ENCODE measurements around the gene HECA. TPM values are rescaled to one million over a fixed set of nuclear protein-coding genes. Genes with fewer than 3 reads are reported as not detected.
"Not testable (repeated sequence)": the region's sequence is repeated elsewhere in the genome, so short reads cannot be mapped to it uniquely, and the experiment has no call there.

Gene HECA
- total and polyA plus RNA-seq, 10 of the 15 experiments (the other 5 are each of a cell fraction or from before 2014, with no cell fraction given) = 0.52 to 7.2 (median 2.7) TPM

- no peak for TF ChIP-seq EP300 (IDR thresholded peaks at IDR 0.05; ENCODE audit: borderline replicate concordance in 1 of 2, control insufficient read depth in 1 of 2, low read depth in 2 of 2, low read length in 2 of 2)
- TF ChIP-seq NR2F1 (conservative IDR thresholded peaks at IDR 0.05) = no peak
Measured at GRCh38 chr6:139156551-139156950, 21.7 kb downstream of the HECA start (continued).

- ATAC-seq; POLR2A ChIA-PET; H3K4me2 ChIP-seq (ENCODE audit: control insufficient read depth, insufficient read depth); BruUV-seq (replicated peaks); H3K27me3 ChIP-seq (replicated peaks in 1 of 2; ENCODE audit: control insufficient read depth in 2 of 2, insufficient read depth in 2 of 2, low read length in 1 of 2); H3K9ac ChIP-seq (ENCODE audit: control insufficient read depth, insufficient read depth, low read length); CTCF ChIA-PET; in situ Hi-C loops (cut with MboI); H3K79me2 ChIP-seq (ENCODE audit: control insufficient read depth, insufficient read depth, low read length); H2AFZ ChIP-seq (ENCODE audit: control insufficient read depth, low read depth, low read length); H3K9me3 ChIP-seq (replicated peaks; ENCODE audit: control insufficient read depth, insufficient read depth, low read length); H3K36me3 ChIP-seq (ENCODE audit: control insufficient read depth in 2 of 2, insufficient read depth in 2 of 2, low read length in 1 of 2); H3K4me3 ChIP-seq; intact Hi-C loops (cut with micrococcal nuclease; ENCODE audit: unreplicated experiment); H3K27ac ChIP-seq (ENCODE audit: control insufficient read depth, insufficient read depth); SMC1A ChIA-PET (ENCODE audit: uncharacterized antibody, unreplicated experiment); RAD21 ChIA-PET (ENCODE audit: unreplicated experiment); FAIRE-seq; DNase-seq (ENCODE audit: low read depth, low spot score); H4K20me1 ChIP-seq (ENCODE audit: control insufficient read depth, insufficient read depth): not testable (repeated sequence)
- peaks cover 11% of the 10 kb centered on the region for H3K4me1 ChIP-seq (ENCODE audit: control insufficient read depth, insufficient read depth, low read length)
- WGBS (ENCODE audit: insufficient coverage, insufficient replicate concordance, low lambda C conversion rate, missing lambda C conversion rate) = 78% methylated on average over 5 of the region's 5 CpGs
Measured at GRCh38 chr6:139157086-139157485, 22.2 kb downstream of the HECA start.

- ChIA-PET POLR2A (no interaction called here), CTCF (interaction anchor here (1.0 kb wide), 1 partner anchor 22 kb away, joined by 3 read pairs; no protein-coding TSS in a partner anchor), RAD21 (ENCODE audit: unreplicated experiment) (interaction anchor here (0.6 to 1.2 kb wide), 2 partner anchors 205 to 313 kb away, joined by 3 read pairs; no protein-coding TSS in a partner anchor), SMC1A (ENCODE audit: uncharacterized antibody, unreplicated experiment) (interaction anchor here (1.0 to 1.3 kb wide), 2 partner anchors 9 to 22 kb away, joined by 3 to 4 read pairs; no protein-coding TSS in a partner anchor)
- Histone ChIP-seq H2AFZ (ENCODE audit: control insufficient read depth, low read depth, low read length) (no peak overlapping the region), H3K36me3 (ENCODE audit: control insufficient read depth in 2 of 2, insufficient read depth in 2 of 2, low read length in 1 of 2) (no peaks in the 10 kb centered on the region), H4K20me1 (ENCODE audit: control insufficient read depth, insufficient read depth) (no peaks in the 10 kb centered on the region), H3K4me2 (ENCODE audit: control insufficient read depth, insufficient read depth) (no peak overlapping the region), H3K27me3 (replicated peaks in 1 of 2; ENCODE audit: control insufficient read depth in 2 of 2, insufficient read depth in 2 of 2, low read length in 1 of 2) (no peaks in the 10 kb centered on the region), H3K4me1 (ENCODE audit: control insufficient read depth, insufficient read depth, low read length) (peaks cover 19% of the 10 kb centered on the region), H3K9me3 (replicated peaks; ENCODE audit: control insufficient read depth, insufficient read depth, low read length) (no peaks in the 10 kb centered on the region), H3K4me3 (no peak overlapping the region), H3K9ac (ENCODE audit: control insufficient read depth, insufficient read depth, low read length) (no peak overlapping the region), H3K79me2 (ENCODE audit: control insufficient read depth, insufficient read depth, low read length) (no peaks in the 10 kb centered on the region), H3K27ac (ENCODE audit: control insufficient read depth, insufficient read depth) (no peak overlapping the region)
- in situ Hi-C loops (cut with MboI) (no loop called here), intact Hi-C loops (cut with micrococcal nuclease; ENCODE audit: unreplicated experiment) (no loop called here)
- WGBS (ENCODE audit: insufficient coverage, insufficient replicate concordance, low lambda C conversion rate, missing lambda C conversion rate) = 87% methylated on average over 4 of the region's 4 CpGs
- no peak for TF ChIP-seq MEF2B (IDR thresholded peaks at IDR 0.05; ENCODE audit: partially characterized antibody, poor library complexity, severe bottlenecking)
- TF ChIP-seq HCFC1 (IDR thresholded peaks at IDR 0.05; ENCODE audit: low read length) = no peak
- no peak for TF ChIP-seq IKZF1 (conservative IDR thresholded peaks at IDR 0.05)
- DNase-seq (ENCODE audit: low read depth, low spot score) (no peak), FAIRE-seq (no peak), ATAC-seq (no peak)
- BruUV-seq (replicated peaks) = no TSS peak
Measured at GRCh38 chr6:139159016-139159415, 24.1 kb downstream of the HECA start.
